NB4 (cell line): ENCODE data around the gene PRKG2.

ENCODE experiments used
- CTCF ChIP-seq: IDR thresholded peaks from one replicate; pipeline ENCODE4 v1.5.1; 2012; ENCODE audit warnings: low read depth, low read length
- MAX ChIP-seq: IDR thresholded peaks from 2 replicates; pipeline ENCODE4 v1.6.1; 2011; ENCODE audit warnings: low read depth, low read length
- POLR2A ChIP-seq: IDR thresholded peaks from 2 replicates; pipeline ENCODE4 v1.6.1; 2011; ENCODE audit warnings: mild to moderate bottlenecking; ENCODE audit not compliant: insufficient read length; ENCODE audit errors: extremely low read depth

GRCh38 chr4:81071013-81071412, 144.0 kb downstream of the PRKG2 start:
- TF ChIP-seq CTCF (no peak), POLR2A (no peak), MAX (no peak)
